K562 (cell line): Measurements from ENCODE around the gene GLRA3. TPM values are rescaled to one million over a fixed set of nuclear protein-coding genes. Genes with fewer than 3 reads are reported as not detected.

Experiments
- ATAC-seq: fragments of 200-7000 bp; cut with Tn5 transposase; 3 replicates; pipeline ENCODE4 v1.9.1; 2020; ENCODE audit warnings: moderate library complexity
- BruUV-seq: library from RNA; stranded (reverse); fragments of 400-500 nt; replicated peaks from 2 replicates; lab custom pipeline; 2021; lab: Mats Ljungman, UMichigan
- CTCF ChIA-PET: fragments of 300-600 bp; formaldehyde crosslinking; extraction: SDS; loops from one replicate; lab custom pipeline; 2021; ENCODE audit warnings: low intra/inter-chr PET ratio; lab: Yijun Ruan, JAX
- POLR2A ChIA-PET: fragments of 300-600, 350-650 bp; sonication (Branson Sonifier 250); formaldehyde crosslinking; extraction: SDS; loops from one replicate; lab custom pipeline; 2021; ENCODE audit warnings: antibody characterized with exemption, inconsistent platforms; lab: Yijun Ruan, JAX
- DNase-seq, 4 experiments: peaks; one replicate each; pipeline versions ENCODE4 v3.0.0 to v3.0.0-alpha.2; 2011 to 2018; ENCODE audit warnings: low spot score in 3 of 4, mixed read lengths in 3 of 4; ENCODE audit errors: extremely low read depth in 1 of 4
- FAIRE-seq: peaks from 2 replicates; lab custom pipeline; 2011; peaks lifted over from hg19 to GRCh38; lab: Jason Lieb, UNC
- H2AFZ ChIP-seq: 2 replicates; pipeline ENCODE4 v1.6.0; 2011; ENCODE audit warnings: low read depth, low read length, control low read depth, inconsistent platforms
- H3K27ac ChIP-seq: fragments of 200-600 bp; 3 replicates; pipeline ENCODE4 v1.8.0; 2011; ENCODE audit warnings: low read depth, mild to moderate bottlenecking, control low read depth, inconsistent platforms, low read length, moderate library complexity, mixed read lengths; ENCODE audit errors: extremely low read depth
- H3K27me3 ChIP-seq, 2 experiments: fragments of 300-600 bp in 1 of 2; 2 replicates in 1 of 2; 3 replicates in 1 of 2; pipeline versions ENCODE4 v1.6.0 to v1.8.0; 2011; ENCODE audit warnings: inconsistent platforms in 2 of 2, low read length in 2 of 2, mild to moderate bottlenecking in 1 of 2, mixed read lengths in 1 of 2, moderate library complexity in 1 of 2; ENCODE audit not compliant: control insufficient read depth in 2 of 2, insufficient read depth in 2 of 2
- H3K36me3 ChIP-seq: fragments of 300-600 bp; 3 replicates; pipeline ENCODE4 v1.8.0; 2011; ENCODE audit warnings: mild to moderate bottlenecking, low read length, inconsistent platforms; ENCODE audit not compliant: control insufficient read depth, insufficient read depth
- H3K4me1 ChIP-seq, 2 experiments: fragments of 200-600 bp in 1 of 2; replicated peaks in 1 of 2; 2 replicates in 1 of 2; 3 replicates in 1 of 2; pipeline versions ENCODE4 v1.5.1 to v1.8.0; 2011; ENCODE audit warnings: inconsistent platforms in 2 of 2, low read length in 2 of 2, mild to moderate bottlenecking in 1 of 2, mixed read lengths in 1 of 2, moderate library complexity in 1 of 2; ENCODE audit not compliant: control insufficient read depth in 2 of 2, insufficient read depth in 2 of 2
- H3K4me2 ChIP-seq: 2 replicates; pipeline ENCODE4 v1.6.1; 2011; ENCODE audit warnings: low read length, control low read depth, inconsistent platforms, mixed read lengths; ENCODE audit not compliant: insufficient read depth
- H3K4me3 ChIP-seq: fragments of 200-600 bp; sonication (generic), shearing (Covaris generic); 2 replicates; pipeline ENCODE4 v1.5.1; 2016; ENCODE audit warnings: control low read depth, inconsistent platforms
- H3K79me2 ChIP-seq: fragments of 200-600 bp; 3 replicates; pipeline ENCODE4 v1.8.0; 2011; ENCODE audit warnings: low read length, inconsistent platforms; ENCODE audit not compliant: control insufficient read depth, insufficient read depth
- H3K9ac ChIP-seq, 2 experiments: 2 replicates each; pipeline versions ENCODE4 v1.6.0 to v1.6.1; 2011; ENCODE audit warnings: low read depth in 2 of 2, low read length in 2 of 2, control low read depth in 1 of 2, inconsistent platforms in 1 of 2, mild to moderate bottlenecking in 1 of 2, mixed read lengths in 1 of 2; ENCODE audit not compliant: insufficient read depth in 1 of 2
- H3K9me1 ChIP-seq: one replicate; pipeline ENCODE4 v1.6.0; 2011; ENCODE audit warnings: inconsistent platforms, mild to moderate bottlenecking, low read length, moderate library complexity; ENCODE audit not compliant: control insufficient read depth, insufficient read depth
- H3K9me3 ChIP-seq: replicated peaks from 2 replicates; pipeline ENCODE4 v1.5.1; 2011; ENCODE audit warnings: low read depth, low read length, inconsistent platforms; ENCODE audit not compliant: control insufficient read depth, insufficient read depth
- H4K20me1 ChIP-seq: replicated peaks from 2 replicates; pipeline ENCODE4 v1.6.1; 2011; ENCODE audit warnings: low read length, inconsistent platforms, mixed read lengths; ENCODE audit not compliant: control insufficient read depth, insufficient read depth
- BRD9 ChIP-seq: fragments of 450-650 bp; IDR thresholded peaks from 2 replicates; pipeline ENCODE4 v1.6.1; 2018; ENCODE audit warnings: low read depth; ENCODE audit not compliant: partially characterized antibody
- CBFA2T2 ChIP-seq: fragments of 450-650 bp; conservative IDR thresholded peaks from 2 replicates; pipeline ENCODE4 v1.6.1; 2017; ENCODE audit warnings: mild to moderate bottlenecking
- CREB3 ChIP-seq: fragments of 450-650 bp; conservative IDR thresholded peaks from 2 replicates; pipeline ENCODE4 v1.6.1; 2016; ENCODE audit warnings: missing genetic modification characterization, low read depth, mild to moderate bottlenecking, missing compliant biosample characterization, moderate library complexity
- EP400 ChIP-seq: fragments of 450-650 bp; IDR thresholded peaks from 2 replicates; pipeline ENCODE4 v1.6.1; 2017; ENCODE audit warnings: antibody characterized with exemption, mild to moderate bottlenecking, moderate library complexity
- MXI1 ChIP-seq: IDR thresholded peaks from 2 replicates; pipeline ENCODE4 v1.6.1; 2011; ENCODE audit warnings: low read depth, mild to moderate bottlenecking, improper control_type of control experiment, low read length
- NR1H2 ChIP-seq: sonication (generic); formaldehyde crosslinking; IDR thresholded peaks from 2 replicates; pipeline ENCODE4 v1.4.0; 2020; ENCODE audit warnings: mild to moderate bottlenecking, missing genetic modification reagents
- PRDM10 ChIP-seq: fragments of 450-650 bp; IDR thresholded peaks from 2 replicates; pipeline ENCODE4 v1.6.1; 2018; ENCODE audit not compliant: partially characterized antibody
- RBM17 ChIP-seq: fragments of 200-400 bp; formaldehyde crosslinking; IDR thresholded peaks from 2 replicates; pipeline ENCODE4 v1.6.1; 2017; ENCODE audit warnings: low read depth, mild to moderate bottlenecking, low read length, borderline replicate concordance
- SREBF1 ChIP-seq: fragments of 150-350 bp; IDR thresholded peaks from 2 replicates; pipeline ENCODE4 v1.6.1; 2014; ENCODE audit warnings: antibody characterized with exemption, low read depth, low read length, borderline replicate concordance
- THAP12 ChIP-seq: fragments of 250-450 bp; sonication (Bioruptor Pico); IDR thresholded peaks from 2 replicates; pipeline ENCODE4 v1.9.0; 2021; ENCODE audit warnings: mild to moderate bottlenecking, inconsistent platforms
- ZBTB7A ChIP-seq: IDR thresholded peaks from 2 replicates; pipeline ENCODE4 v1.6.1; 2011; ENCODE audit warnings: low read depth, mild to moderate bottlenecking, low read length, moderate library complexity, borderline replicate concordance; ENCODE audit not compliant: control insufficient read depth
- ZNF165 ChIP-seq: fragments of 250-450 bp; sonication (Bioruptor Pico); IDR thresholded peaks from 2 replicates; pipeline ENCODE4 v1.4.0; 2020; ENCODE audit warnings: borderline replicate concordance
- ZSCAN32 ChIP-seq: fragments of 450-650 bp; formaldehyde crosslinking; IDR thresholded peaks from 2 replicates; pipeline ENCODE4 v1.4.0; 2020; ENCODE audit warnings: mild to moderate bottlenecking, moderate library complexity
- WGBS: fragments of 100-300 bp; shearing (Covaris generic); methylation state at CpG from one replicate; pipeline ENCODE4 v1.1.6; 2016; ENCODE audit warnings: low coverage, mixed read lengths; ENCODE audit not compliant: insufficient coverage; ENCODE audit errors: missing lambda C conversion rate; 5-methylcytosine and 5-hydroxymethylcytosine counted together
- in situ Hi-C: fragments of 300-500 bp; cut with MboI; formaldehyde crosslinking; loops from 4 replicates; pipeline ENCODE4 v1.15.0; 2018; ENCODE audit warnings: inconsistent platforms, mixed read lengths
- intact Hi-C: fragments of 100-400 bp; cut with micrococcal nuclease; formaldehyde crosslinking; loops from 2 replicates; pipeline ENCODE4 v1.14.2; 2022
- polyA plus RNA-seq, 8 experiments: library from polyadenylated mRNA; depleted of rRNA in 4 of 8; stranded (reverse) in 5 of 8; unstranded in 3 of 8; fragments of >200 nt; fragmentation: Nextera tagmentation in 2 of 8; fragmentation: Illumina TruSeq in 1 of 8; extraction: Ambion mirVana in 2 of 8; extraction: Trizol in 1 of 8; gene quantifications; 2 replicates each; pipeline versions ENCODE4 v1.2.1 to v1.2.3, GENCODE V29; 2011 to 2014; ENCODE audit warnings: inconsistent platforms in 1 of 8, missing spikeins in 1 of 8
- total RNA-seq, 7 experiments: library from RNA; depleted of rRNA in 6 of 7; stranded (reverse); fragments of >200 nt in 6 of 7; fragmentation: Illumina TruSeq in 2 of 7; extraction: Trizol in 2 of 7; gene quantifications; 2 replicates each; pipeline versions ENCODE4 v1.2.1 to v1.2.3, GENCODE V29; 2011 to 2021; ENCODE audit warnings: low replicate concordance in 1 of 7

Gene GLRA3
- total and polyA plus RNA-seq, 9 of the 15 experiments (the other 6 are each of a cell fraction or from before 2014, with no cell fraction given): 0.06 to 0.14 (median 0.08) TPM; not detected in 2

GRCh38 chr4:174859904-174860303 is 30.9 kb upstream of the GLRA3 start:
- in situ Hi-C loops: no loop called here
- no peaks in the 10 kb centered on the region for H3K79me2 ChIP-seq
- CTCF ChIA-PET: no interaction called here
- BruUV-seq: no TSS peak
- ATAC-seq (no peak), DNase-seq (no peak), FAIRE-seq (no peak)
- H3K9me1 ChIP-seq: no peaks in the 10 kb centered on the region
- H3K36me3 ChIP-seq: no peaks in the 10 kb centered on the region
- H4K20me1 ChIP-seq: no peaks in the 10 kb centered on the region
- no peak overlapping the region for H2AFZ ChIP-seq
- H3K4me1 ChIP-seq: no peaks in the 10 kb centered on the region
- 0% methylated on average over 2 of the region's 2 CpGs for WGBS
- TF ChIP-seq THAP12 (CRISPR knock-in tag) (no peak), NR1H2 (no peak), PRDM10 (no peak), CBFA2T2 (no peak), ZBTB7A (no peak), ZNF165 (no peak), SREBF1 (no peak), BRD9 (no peak), CREB3 (tag) (no peak), RBM17 (no peak), MXI1 (no peak), ZSCAN32 (CRISPR knock-in tag) (no peak), EP400 (no peak)
- no peak overlapping the region for H3K4me2 ChIP-seq
- no peaks in the 10 kb centered on the region for H3K27me3 ChIP-seq
- no peaks in the 10 kb centered on the region for H3K9me3 ChIP-seq
- H3K4me3 ChIP-seq: no peak overlapping the region
- intact Hi-C loops: no loop called here
- no peak overlapping the region for H3K9ac ChIP-seq
- POLR2A ChIA-PET: no interaction called here
- H3K27ac ChIP-seq: no peak overlapping the region
